ENCODE data around the gene MAP6.
"Not testable (repeated sequence)": the region's sequence is repeated elsewhere in the genome, so short reads cannot be mapped to it uniquely, and the experiment has no call there.

The MAP6 gene

DNA sequence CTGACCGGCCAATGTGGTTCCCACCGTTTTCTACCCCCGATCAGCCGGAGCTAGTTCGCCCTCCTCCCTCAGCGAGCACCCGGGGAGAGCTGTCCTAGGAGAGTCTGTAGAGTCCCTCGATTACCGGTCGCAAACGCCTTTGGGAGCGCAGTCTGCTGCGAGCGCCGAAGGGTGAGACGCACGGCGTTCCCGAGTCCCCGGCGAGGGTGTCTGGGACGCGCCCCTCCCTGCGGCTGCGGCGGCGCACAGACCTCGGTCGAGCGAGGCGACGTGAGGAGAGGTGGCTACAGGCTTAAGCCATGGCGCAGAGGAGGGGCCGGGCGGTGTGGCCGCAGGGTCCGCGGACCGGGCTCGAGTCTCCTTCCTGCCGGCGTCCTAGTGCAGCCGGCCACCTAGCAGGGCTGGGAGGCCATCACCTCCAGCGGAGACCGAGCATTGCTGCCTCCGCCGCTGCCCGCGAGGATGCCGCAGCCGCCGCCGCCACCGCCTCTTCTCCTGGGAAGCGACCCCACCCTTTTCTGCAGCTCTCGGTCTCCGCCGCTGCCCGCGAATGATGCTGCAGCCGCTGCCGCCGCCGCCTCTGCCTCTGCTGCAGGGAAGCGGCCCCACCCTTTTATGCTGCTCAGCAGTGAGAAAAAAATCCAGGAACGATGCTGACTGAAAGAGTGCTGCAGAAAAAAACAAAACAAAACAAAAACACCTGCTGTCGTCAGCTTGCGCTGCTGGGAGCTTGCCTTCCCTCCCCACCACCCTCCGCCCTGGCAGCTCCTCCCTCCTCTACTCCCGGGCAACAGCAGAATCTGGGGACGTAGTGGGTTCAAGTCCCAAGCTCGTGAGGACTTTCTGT lies at the start of gene MAP6:
Gene MAP6 (minus strand): TSS at position 588 of the 847 bp plus-strand sequence. CDS start 669 bp downstream, outside the sequence.
- no peak for DNase-seq

DNA sequence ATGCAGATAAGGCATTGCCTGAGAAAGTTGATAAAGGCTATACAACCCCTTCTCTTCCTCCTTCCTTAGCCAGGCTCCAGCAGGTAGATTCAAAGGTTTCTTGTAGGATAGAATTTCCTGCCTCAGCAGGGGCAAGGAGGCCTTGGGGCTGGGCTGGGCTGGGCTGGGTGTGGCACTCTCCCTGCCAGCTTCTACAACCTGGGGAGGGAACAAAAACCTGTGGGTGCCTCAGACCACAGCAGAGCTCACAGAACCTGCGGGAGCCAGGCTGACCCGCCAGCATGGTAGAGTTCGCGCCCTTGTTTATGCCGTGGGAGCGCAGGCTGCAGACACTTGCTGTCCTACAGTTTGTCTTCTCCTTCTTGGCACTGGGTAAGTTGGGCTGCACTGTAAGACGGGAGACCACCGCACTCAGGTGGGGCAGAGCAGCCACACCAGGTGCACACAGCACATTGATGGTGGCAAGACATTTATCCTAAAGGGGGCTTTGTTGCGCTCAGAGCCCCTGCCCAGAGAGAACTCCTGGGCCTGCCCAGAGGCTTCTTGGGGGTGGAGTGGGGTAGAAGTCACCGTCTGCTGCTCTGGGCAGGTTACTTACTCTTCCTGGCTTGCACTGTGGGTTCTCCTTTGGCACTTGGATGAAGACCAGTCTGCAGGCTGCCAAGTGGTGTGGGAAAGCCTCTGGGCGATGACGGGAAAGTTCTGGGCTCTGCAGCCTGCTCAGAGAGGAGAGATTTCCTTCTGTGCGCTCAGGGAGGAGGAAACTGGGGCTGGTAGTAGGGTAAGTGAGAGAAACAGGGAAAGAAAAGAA lies 49.0 kb upstream of the MAP6 start, which contains the start of gene MOGAT2:
Gene MOGAT2 (plus strand): TSS at position 231 of the 811 bp plus-strand sequence. CDS start 51 bp downstream, at position 282.
- DNase-seq, result no peak

DNA sequence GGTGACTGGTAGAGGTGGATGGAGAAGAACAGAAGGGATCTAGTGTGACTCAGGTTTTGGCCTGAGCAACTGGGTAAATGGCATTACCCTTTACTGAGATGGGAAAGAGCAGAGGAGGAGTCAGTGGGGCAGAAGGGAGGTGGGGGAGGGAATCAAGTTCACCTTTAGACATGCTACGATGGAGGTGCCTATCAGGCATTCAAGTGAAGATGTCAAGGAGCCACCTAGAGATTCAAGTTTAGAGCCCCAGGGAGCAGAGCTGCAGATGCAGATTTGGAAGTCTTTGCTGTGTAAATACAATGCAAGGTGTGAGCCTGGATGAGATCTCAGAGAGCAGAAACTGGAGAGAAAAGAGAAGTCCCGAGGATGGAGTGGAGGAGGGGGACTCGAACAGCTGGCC lies 47.8 kb upstream of the MAP6 start:
- no peak for DNase-seq

DNA sequence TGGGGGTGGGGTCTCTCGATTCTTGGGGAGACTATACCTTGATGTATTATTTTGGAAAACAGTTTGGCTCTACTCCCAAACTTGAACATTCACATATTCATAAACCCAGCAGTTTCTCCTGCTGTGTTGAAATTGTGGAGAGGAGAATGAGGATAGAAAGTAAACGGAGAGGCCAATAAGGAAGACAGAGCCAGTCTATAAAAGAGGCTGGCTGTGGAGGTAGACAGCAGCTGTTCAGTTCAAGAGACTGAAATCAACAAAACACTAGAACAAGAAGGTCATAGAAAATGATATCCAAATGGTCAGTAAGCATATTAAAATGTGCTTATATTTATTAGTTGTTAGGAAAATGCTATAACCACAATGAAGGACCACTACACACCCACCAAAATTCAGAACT lies 46.9 kb upstream of the MAP6 start:
- DNase-seq, result no peak

DNA sequence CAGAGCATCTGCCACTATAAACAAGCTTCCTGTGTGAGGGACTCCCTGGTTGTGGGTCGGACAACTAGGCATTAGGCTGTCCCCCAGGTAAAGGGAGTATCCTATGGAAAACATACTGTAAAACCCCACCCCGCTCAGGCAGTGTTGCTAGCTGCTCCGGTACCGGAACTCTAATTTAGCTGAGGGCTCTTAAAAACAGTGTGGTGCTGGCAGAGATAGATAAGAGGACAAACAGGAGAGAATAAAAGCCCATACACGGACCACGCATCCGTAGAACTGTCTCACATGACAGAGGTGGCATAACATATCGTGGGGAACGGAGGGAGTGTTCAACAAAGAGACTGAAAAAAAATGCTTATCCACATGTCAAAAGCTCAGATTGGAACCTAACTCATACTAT lies 45.4 kb upstream of the MAP6 start:
- DNase-seq, result no peak

DNA sequence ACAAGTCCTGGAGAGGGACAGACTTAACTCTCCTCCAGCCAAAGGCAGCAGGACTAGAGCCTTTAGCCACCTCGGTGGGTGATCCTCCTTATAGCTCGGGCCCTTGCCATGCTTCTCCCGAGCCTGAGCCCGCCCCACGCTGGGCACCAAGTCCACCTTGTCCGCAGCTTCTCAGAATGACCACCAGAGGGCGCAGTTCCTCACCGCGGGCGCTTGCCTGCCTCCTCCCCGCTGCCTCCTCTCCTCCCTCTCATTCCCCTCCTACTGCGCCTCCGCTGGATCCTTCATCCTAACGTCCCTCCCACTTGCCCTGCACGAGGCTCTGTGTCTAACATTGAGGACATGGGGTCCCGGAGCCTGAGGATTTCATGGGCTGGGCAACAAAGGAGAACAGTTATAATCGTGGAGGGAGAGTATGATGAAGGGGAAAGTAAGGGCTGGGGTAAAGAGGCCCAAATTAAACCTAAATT lies 37.5 kb upstream of the MAP6 start:
- DNase-seq, result peak; percentile 39

DNA sequence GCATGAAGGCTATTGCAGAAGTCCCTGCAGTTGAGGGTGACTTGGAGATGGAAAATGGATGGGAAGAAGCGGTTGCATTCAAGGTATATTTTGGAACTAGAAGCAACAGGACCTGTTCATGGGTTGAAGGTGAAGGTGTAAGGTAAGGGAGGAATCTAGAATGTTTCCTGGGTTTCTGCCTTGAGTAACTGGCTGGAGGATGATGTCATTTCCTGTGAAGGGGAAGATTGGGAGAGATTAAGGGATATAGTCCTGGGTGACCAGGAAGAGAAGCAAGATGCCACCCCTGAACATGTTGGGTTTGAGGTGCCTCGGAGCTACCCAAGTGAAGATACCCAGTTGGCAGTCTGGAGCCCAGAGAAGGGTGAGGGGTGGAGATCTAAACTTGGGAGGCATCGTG lies 36.7 kb upstream of the MAP6 start:
- no peak for DNase-seq

DNA sequence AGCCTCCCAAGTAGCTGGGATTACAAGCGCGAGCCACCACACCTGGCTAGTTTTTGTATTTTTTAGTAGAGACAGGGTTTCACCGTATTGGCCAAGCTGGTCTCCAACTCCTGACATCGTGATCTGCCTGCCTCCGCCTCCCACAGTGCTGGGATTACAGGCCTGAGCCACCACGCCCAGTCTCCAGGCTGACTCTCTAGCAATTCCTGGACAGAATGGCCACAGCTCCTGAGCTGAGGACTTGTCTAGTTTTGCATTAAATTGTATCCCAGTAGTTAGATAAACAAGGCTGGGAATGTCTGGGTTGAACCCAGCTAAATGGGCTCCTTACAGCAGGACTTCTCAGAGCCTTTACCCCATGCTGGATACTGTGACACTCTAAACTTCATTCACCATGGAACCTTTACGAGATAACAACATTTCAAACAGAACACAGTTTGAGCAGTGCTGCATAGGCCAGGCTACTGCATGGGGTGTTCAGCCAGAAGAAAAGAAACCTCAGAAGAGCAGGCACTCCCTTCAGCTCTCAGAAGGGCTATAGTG lies 34.9 kb upstream of the MAP6 start:
- no peak for DNase-seq

DNA sequence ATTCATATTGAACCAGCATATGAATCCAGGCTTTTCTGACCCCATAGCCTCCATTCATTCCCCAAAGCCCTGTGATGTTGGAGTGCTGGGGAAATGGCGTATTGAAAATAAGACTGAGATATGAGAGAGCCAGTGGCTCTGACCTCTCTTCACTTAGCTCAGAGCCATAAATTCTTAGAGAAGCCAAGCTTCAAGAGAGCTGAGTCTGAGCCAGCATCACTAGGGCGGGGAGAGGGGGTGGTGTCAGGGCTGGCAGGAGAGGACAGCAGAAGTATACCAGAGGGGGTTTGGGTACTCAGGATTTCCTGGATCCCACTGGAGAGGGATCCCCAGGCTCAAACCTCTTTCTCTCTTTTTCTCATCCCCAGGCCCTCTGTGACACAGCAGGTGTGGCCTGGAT lies 32.1 kb upstream of the MAP6 start:
- DNase-seq, result no peak

DNA sequence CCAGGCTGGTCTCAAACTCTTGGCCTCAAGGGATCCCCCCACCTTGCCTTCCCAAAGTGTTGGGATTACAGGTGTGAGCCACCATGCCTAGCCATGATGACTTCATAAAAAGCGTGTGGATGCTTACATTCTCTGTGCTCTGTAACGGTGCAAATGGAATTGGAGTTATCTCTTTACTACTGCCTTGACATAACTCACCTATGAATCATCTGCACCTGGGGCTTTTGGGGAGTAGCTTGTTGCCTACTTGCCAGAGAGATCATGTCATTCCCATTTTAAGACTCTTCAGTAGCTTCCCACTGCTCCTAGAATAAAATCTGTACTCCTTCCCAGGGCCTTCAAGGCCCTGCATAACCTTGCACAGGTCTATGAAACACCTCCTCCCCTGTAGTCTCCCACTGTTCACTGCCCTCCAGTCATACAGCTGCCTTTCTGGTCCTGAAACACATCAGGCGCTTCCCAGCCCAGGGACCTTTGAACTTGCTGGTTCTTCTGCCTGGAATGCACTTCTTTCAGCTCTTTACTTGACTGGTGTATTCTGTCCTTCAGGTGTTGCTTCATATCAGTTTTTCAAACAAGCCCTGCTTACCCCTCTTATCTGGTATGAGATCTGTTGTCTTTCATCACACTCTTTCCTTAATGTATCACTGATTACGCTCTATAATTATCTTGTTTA lies 29.2 kb upstream of the MAP6 start:
- no peak for DNase-seq

DNA sequence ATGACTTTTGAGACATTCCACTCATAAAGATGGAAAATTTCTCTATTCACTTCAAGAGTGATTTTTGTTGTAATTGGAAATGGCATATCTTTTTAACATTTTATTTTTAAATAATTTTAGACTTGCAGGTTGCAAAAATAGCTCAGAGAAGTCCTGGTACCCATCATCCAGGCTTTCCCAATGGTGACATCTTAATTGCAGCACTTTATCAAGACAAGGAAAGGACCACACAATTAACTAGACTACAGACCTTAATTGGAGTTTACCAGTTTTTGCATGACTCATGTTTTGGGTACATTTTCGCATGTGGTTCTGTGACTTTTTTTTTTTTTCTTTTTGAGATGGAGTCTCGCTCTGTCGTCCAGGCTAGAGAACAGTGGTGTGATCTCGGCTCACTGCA lies 23.0 kb upstream of the MAP6 start:
- DNase-seq, result no peak

DNA sequence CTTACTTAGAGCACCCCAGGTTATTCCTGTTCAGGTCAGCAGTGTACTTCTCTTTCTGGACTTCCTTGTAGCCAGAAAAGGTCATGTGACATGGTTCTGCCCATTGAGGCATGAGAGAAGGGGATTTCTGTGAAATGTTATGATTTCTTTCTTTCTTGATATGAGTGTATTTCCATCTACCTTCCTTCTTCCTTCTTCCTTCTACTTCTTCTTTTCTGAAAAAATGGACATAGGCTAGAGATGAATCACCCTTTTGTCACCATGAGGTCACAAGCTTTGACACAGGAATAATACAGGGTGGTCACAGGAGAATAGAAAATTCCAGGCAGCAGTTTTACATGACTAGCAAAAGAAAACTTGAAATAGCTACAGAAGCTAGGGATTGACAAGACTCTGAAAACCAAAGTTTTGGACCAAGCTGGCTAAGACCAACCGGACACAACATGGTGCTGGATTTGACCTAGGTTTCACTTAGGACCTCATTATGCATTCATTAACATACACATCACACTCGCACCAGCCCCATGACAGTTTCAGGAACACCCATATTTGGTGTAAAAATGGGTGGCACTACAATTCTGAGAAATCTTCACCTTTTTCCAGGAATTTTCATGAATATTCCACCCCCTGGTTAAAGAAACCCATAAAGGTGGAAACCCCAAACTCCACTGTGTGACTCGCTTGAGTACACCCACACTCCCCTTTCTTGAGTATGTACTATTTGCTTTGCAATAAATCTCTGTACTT lies 21.2 kb upstream of the MAP6 start:
- DNase-seq, result no peak

DNA sequence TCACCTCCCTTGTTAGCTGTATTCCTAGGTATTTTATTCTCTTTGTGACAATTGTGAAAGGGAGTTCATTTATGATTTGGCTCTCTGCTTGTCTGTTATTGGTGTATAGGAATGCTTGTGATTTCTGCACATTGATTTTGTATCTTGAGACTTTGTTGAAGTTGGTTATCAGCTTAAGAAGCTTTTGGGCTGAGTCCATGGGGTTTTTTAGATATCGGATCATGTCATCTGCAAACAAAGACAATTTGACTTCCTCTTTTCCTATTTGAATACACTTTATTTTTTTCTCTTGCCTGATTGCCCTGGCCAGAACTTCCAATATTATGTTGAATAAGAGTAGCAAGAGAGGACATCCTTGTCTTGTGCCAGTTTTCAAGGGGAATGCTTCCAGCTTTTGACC lies 15.0 kb upstream of the MAP6 start:
- DNase-seq, result not testable (repeated sequence)

DNA sequence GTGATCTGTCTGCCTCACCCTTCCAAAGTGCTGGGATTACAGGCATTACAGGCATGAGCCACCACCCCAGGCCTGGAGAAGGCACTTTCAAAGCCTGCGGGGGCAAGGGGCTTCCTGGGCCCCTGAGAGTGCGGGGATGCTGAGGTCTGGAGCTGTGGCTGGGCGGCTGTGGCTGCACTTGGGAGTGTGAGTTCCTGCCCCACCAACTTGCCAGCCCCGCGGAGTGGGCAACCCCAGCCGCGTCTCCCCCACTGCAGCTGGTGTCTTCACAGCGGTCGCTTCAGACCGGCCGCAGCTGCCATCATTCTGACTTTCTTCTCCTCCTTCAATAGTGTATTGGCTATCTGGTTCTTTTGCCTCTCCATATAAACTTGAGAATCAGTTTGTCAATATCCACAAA lies 10.7 kb upstream of the MAP6 start:
- no peak for DNase-seq

DNA sequence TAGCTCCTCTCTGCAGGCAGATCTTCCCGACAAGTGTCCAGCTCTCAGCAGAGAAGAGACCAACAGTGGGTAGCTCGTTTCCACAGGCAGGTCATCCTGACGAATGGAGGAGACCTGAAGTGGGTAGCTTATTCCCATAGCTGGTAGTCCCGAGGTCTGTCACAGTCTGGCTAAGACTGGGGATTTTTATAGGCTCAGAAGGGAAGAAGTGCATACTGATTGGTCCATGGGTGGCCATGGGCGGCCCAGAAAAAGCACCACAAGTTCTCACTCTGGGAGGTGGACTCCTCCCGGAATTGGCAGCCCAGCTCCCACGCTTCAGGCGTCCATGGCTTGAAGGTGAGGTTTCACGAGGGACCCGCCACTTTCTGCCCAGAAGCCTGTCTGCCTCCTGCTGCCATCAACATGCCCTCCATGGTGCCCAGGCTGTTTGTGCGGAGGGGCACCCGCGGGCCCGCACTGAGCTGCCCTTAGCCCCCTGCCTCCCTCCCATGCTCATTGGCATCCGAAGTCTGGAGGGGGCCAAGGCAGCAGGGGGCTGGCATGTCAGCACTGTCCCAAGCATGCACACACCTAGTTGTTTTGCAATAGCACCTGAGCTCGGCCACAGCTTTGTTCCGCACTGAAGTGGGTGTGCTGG lies 9.9 kb upstream of the MAP6 start:
- DNase-seq, result no peak

DNA sequence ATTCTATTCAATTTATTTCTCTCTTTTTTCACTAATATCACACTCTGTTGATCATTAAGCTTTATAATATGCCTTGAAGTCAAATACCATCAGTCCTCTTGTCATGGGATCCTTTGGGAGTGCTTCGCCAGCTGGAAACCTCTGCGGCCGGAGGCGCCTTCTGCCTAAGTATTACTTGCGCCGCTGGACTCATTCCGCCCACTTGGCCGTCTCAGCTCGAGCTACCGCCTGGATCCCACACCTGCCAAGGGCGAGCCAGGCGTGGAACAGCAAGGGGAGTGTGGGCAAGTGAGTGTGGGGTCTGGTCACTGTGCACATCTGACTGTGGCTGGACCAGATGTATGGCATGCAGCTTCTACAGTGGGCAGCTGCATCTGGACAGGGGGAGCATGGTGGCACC lies 9.1 kb upstream of the MAP6 start:
- no peak for DNase-seq

DNA sequence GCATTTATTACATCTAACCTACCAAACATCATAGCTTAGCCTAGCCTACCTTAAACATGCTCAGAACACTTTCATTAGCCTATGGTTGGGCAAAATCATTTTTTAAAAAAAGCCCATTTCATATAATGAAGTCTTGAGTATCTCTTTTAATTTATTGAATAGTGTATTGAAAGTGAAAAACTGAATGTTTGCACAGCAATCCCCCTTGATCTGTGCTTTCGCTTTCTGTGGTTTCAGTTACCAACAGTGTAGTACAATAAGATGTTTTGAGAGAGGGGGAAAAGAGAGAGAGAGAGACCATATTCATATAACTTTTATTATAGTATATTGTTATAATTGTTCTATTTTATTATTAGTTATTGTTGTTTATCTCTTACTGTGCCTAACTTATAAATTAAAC lies 8.4 kb upstream of the MAP6 start:
- DNase-seq, result no peak

DNA sequence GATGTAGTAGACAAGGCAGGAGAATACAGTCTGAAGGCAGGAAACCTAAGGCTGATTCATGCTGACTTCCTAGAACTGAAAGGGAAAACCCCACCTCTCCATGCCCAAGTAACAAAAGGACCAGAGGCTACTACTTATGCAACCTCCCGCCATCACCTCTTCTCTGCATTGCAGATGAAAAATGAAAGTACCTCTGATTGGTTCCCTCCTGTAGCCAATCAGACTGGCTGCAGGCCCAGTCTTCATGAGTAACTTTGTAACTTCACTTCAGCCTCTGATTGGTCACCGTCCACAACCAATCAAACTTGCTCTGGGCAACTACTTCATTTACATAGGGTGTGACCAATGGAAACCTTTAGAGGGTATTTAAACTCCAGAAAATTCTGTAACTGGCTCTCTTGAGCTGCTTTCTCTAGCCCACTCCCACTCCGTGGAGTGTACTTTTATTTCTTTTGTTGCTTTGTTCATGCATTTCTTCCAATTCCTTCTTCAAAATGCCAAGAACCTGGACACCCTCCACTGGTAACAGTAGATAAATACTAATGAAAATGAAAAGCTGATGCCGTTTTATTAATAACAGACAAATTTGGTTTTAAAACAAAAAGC lies 5.2 kb upstream of the MAP6 start:
- DNase-seq, result no peak

DNA sequence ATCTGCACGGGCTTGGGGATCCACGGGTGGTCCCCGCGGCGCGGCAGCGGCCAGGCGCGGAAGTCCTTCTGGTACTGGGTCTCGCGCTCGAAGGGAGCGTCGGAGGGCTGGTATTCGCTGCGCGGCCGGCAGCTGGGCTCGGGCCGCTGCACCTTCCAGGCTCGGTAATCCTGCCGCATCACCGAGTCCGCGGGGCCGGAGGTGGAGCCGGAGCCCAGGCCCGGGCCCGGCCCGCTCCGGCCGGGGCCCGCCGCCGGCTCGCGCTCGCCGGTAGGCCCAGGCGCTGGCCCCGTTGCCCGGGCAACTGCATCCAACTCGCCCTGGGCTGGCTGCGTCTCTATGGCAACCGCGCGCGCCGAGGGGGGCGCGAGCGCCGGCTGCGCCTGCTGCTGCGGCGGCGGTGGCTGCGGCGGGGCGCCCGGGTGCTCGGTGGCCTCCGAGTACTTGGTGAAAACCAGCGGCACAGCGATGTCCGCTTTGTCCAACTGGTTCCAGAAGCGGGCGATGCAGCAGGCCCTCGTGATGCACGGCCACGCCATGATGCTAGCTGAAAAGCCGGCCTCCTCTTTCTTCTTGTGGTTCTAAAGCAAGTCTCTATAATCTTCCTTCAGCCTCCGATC lies 897 bp downstream of the MAP6 start:
- peak; percentile 12 for DNase-seq

DNA sequence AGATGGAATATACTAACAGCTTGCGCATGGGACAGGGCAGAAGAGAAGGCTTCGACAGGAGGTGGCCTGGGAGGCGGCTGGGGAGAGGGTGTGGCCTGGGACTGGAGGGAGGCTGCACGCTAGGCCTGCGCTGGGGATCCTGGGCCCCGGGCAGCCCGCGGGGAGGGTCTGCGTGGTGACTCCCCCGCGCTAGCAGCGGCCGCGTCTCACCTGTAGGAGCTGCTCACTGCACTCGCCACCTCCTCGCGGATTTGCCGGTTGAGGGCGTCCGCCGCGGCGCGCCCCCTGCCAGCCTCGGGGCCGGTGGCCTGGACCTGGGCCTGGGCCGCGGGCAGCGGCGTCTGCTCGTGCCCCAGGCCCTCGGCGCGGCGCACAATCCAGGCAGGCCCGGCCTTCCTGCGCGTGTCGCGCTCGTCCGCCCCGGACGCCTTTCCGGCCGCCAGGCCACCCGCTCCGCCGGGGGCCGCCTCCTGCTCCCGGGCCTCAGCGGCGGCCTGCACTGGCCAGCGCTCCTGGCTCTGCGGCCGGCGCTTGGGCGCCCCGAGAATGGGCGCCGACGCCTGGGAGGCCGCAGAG lies 1.5 kb downstream of the MAP6 start:
- no peak for DNase-seq

DNA sequence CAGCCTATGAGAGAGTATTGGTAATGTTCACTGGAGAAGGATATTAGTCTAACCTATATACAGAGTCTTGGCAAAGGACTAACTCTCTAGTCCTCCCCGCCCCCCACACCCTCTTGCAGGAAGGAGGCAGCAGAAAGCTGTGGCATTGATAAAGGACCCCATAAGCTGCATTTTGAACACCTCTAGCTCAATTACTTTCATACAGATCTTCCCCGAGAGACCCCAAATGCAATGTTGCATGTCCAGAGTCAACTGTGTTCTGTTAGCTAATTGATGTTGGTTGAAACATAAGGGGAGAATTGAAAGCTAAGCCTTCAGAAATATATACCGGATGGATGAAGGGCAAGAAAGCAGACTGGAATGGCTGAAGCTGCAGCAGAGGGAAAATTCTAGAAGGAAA lies 2.8 kb downstream of the MAP6 start:
- no peak for DNase-seq
